Measurements from ENCODE around the gene GRHL1.

The GRHL1 gene

DNA sequence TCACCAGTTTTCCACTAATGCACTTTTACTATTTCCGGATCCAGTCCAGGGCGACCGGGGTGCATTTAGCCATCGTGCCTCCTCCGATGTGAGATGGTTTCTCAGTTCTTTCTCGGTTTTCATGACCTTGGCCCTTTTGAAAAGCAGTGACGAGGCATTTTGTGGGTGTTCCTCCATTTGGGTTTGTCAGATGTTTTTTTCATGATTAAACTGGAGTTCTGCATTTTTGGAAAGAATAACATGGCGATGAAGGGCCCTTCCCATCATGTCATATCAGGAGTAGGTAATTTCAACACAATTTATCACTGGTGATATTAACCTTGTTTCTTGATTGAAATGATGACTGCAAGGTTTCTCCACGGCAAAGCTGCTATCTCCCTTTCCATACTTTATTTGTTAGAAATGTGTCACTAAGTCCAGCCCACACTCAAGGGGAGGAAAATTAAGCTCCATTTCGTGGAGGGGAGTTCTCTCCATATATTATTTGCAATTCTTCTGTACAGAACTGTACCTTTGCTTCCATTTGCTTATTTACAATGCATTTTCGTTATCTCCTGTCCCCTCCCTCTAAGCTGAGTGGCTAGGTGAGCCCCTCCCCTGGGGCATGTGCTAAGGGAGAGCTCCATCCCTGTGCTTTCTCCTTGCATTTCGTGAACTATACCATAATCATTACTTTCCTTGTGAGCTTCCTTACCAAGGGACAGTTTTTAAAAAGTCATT lies 83.0 kb downstream of the GRHL1 start:
- DNase-seq (ENCODE audit: low spot score), result no peak
- TF ChIP-seq, protein P1, sequence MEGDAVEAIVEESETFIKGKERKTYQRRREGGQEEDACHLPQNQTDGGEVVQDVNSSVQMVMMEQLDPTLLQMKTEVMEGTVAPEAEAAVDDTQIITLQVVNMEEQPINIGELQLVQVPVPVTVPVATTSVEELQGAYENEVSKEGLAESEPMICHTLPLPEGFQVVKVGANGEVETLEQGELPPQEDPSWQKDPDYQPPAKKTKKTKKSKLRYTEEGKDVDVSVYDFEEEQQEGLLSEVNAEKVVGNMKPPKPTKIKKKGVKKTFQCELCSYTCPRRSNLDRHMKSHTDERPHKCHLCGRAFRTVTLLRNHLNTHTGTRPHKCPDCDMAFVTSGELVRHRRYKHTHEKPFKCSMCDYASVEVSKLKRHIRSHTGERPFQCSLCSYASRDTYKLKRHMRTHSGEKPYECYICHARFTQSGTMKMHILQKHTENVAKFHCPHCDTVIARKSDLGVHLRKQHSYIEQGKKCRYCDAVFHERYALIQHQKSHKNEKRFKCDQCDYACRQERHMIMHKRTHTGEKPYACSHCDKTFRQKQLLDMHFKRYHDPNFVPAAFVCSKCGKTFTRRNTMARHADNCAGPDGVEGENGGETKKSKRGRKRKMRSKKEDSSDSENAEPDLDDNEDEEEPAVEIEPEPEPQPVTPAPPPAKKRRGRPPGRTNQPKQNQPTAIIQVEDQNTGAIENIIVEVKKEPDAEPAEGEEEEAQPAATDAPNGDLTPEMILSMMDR (IDR thresholded peaks at IDR 0.05; ENCODE audit: extremely low read depth, insufficient read depth, missing control alignments), result no peak
- in situ Hi-C loops (cut with MboI; ENCODE audit: low pct_unique_long_range_greater_than_20kb, low sequenced_read_pairs, unreplicated experiment), result no loop called here

DNA sequence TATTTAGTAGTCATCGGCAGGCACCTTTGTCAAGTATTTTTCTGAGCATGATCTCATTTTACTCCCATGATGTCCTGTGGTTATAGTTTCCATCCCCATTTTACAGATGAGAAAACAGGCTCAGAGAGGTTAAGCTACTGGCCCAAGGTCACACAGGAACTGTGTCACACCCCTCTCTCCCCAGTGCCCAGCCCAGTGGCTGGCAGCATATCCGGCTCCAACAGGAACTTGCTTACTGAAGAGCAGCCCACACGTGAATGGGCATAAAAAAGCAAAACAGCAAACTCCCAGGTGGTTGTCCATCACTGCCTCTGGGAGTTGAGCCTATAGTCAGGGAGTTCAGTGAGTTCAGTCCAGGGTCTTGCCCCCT lies 83.5 kb downstream of the GRHL1 start:
- in situ Hi-C loops (cut with MboI; ENCODE audit: low pct_unique_long_range_greater_than_20kb, low sequenced_read_pairs, unreplicated experiment), result no loop called here

DNA sequence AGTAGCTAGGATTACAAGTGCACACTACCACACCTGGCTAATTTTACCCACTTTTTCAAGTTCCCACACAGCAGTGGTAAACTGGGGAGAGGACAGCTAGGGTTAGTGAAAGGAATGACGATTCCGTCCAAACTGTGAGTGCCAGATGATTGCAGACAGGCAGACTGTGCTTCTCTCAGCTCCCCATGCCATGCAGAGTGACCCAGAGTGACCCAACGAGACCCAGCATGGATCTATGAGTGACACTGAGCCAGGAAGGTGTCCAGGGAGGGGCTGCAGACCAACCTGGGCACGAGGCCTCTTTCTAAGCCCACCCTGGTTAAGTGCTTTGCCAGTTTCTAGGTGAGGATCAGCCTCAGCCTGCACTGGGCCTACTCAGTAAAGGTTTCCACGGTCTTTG lies 84.1 kb downstream of the GRHL1 start:
- TF ChIP-seq, protein P1 (IDR thresholded peaks at IDR 0.05; ENCODE audit: extremely low read depth, insufficient read depth, missing control alignments), result no peak

More for the DNA sequence above, 83.5 kb downstream of the GRHL1 start:
- no peak for DNase-seq (ENCODE audit: low spot score)
- TF ChIP-seq, protein P1 (IDR thresholded peaks at IDR 0.05; ENCODE audit: extremely low read depth, insufficient read depth, missing control alignments), result no peak

DNA sequence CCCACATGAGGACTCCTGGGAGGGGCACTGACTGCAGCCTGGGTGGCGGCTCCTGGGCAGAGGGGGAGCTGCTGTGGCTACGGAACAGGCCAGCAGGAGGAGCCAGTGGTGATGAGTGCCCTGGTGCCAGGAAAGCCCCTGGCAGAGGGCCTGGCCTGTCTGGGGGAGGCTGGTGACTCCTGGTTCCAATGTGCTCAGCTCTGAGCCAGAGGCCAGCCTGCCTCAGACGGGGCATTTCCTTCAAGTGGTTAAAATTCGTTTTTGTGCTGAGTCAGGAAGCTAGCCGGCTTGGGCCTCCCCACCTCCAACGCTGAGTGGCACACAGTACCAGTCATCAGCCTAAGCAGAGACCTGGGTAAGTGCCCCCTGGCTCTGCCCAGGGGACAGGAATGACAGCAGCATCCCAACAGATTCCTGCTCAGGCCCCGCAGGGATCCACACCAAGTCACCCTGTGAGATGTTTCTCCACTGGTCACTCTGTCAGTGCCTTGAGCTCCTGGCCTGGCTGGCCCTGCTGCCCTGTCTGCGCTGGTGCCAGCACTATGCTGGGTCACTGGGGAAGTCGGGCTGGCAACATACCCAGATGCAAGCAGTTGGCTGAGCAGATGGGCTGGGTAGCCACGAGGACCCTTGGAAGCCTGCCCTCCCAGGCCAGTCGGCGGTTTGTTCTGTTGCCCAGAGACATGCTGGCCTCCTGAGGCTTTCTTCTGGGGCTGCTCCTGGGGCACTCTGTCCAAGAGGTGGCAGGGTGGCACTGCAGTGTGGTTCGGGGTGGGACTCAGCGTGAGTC lies 84.8 kb downstream of the GRHL1 start:
- DNase-seq (ENCODE audit: low spot score), result no peak
- TF ChIP-seq, protein P1 (IDR thresholded peaks at IDR 0.05; ENCODE audit: extremely low read depth, insufficient read depth, missing control alignments), result peak; percentile 26
- in situ Hi-C loops (cut with MboI; ENCODE audit: low pct_unique_long_range_greater_than_20kb, low sequenced_read_pairs, unreplicated experiment), result no loop called here

More for the DNA sequence above, 84.1 kb downstream of the GRHL1 start:
- in situ Hi-C loops (cut with MboI; ENCODE audit: low pct_unique_long_range_greater_than_20kb, low sequenced_read_pairs, unreplicated experiment), result no loop called here
- DNase-seq (ENCODE audit: low spot score), result no peak

DNA sequence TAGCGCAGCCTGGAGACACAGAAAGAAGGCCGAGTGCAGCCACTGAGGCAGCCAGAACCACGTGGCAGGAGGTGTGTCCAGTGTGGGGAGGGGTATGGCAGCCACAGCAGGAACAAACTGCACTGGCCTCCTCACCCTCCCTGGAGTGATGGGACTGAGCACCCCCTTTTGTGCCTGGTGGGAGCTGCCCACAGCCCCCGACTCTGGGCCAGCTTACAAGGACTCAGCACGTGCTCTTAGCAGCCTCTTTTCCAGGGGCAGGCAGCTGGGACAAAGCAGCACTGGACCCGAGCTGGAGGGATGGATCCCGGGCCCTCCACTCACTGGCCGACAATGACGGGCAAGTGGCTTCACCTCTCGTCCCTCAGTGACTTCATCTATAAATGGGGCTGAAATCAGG lies 86.6 kb downstream of the GRHL1 start:
- TF ChIP-seq, protein P1 (IDR thresholded peaks at IDR 0.05; ENCODE audit: extremely low read depth, insufficient read depth, missing control alignments), result no peak
- in situ Hi-C loops (cut with MboI; ENCODE audit: low pct_unique_long_range_greater_than_20kb, low sequenced_read_pairs, unreplicated experiment), result no loop called here
- no peak for DNase-seq (ENCODE audit: low spot score)

DNA sequence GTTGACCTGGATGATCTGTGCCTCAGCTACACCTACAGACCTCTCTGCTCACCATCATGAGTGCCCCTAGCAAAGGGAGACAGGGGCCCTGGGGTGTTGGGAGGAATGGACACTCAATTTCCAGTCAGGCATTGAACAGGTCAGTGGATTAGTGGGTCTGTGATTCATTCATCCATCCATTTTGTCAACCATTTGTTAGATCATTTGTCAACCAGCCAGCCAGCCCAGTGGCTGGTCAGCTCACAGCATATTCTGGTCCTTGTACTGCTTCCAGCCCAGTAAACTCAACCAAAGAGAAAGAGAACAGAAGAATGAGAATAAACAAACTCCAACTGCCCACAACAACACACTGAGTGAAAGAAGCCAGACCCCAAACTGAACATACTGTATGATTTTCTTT lies 87.2 kb downstream of the GRHL1 start:
- in situ Hi-C loops (cut with MboI; ENCODE audit: low pct_unique_long_range_greater_than_20kb, low sequenced_read_pairs, unreplicated experiment), result no loop called here
- TF ChIP-seq, protein P1 (IDR thresholded peaks at IDR 0.05; ENCODE audit: extremely low read depth, insufficient read depth, missing control alignments), result no peak
- no peak for DNase-seq (ENCODE audit: low spot score)

Measured in GM13977 (cell line).